Stimulated activated memory B cell treated with anti-CD40 and anti-IgM and Interleukin-4, amounts not matched to agents 10 μg/mL and 1 μg/mL and 100 μg/mL, for 72 hours (primary cell): ENCODE measurements around the gene GLTPD2.
A peak's percentile ranks its signal among the peaks of the same experiment; 100 is the strongest.

Experiments
- ATAC-seq: fragments of 150-1000 bp; cut with Tn5 transposase; 2 replicates; pipeline ENCODE4 v1.10.0; 2021
- H3K27ac Mint-ChIP-seq: one replicate; pipeline ENCODE4 v1.8.0; 2022; ENCODE audit warnings: mild to moderate bottlenecking, mixed read lengths
- H3K27me3 Mint-ChIP-seq: one replicate; pipeline ENCODE4 v1.8.0; 2022; ENCODE audit warnings: mixed read lengths
- H3K36me3 Mint-ChIP-seq: one replicate; pipeline ENCODE4 v1.8.0; 2022; ENCODE audit warnings: mixed read lengths
- H3K4me1 Mint-ChIP-seq: one replicate; pipeline ENCODE4 v1.8.0; 2022; ENCODE audit warnings: mixed read lengths
- H3K4me3 Mint-ChIP-seq: one replicate; pipeline ENCODE4 v1.8.0; 2022; ENCODE audit warnings: mild to moderate bottlenecking, moderate library complexity, mixed read lengths
- H3K9me3 Mint-ChIP-seq: one replicate; pipeline ENCODE4 v1.8.0; 2022; ENCODE audit warnings: mixed read lengths

The GLTPD2 gene

DNA sequence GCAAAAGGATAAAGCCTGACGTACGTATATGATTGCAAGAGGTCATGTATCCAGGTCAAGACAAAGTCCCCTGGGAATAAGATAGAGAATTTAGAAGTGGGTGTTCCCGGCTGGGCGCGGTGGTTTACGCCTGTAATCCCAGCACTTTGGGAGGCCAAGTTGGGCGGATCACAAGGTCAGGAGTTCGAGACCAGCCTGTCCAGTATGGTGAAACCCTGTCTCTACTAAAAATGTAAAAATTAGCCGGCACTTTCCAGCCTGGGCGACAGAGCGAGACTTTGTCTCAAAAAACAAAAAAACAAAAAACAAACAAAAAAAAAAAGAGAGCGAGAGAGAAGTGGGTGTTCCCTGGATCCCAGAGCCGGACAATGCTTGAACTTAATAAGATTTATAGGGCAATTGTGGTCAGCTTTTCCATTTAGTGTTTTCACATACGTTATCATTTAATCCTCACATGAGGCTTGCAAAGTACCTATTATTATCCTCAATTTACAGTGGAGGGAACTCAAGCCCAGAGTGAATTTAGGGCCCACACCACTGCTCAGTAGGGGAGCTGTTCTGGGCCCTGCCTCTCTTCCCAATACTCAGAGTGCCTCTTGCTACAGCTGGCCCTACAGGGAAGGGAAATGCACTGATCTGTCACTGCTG, 481 bp upstream of the GLTPD2 start:
- Mint-ChIP-seq H3K4me1 (peaks cover 42% of the 10 kb centered on the region), H3K27me3 (peaks cover 66% of the 10 kb centered on the region)

GRCh38 chr17:4789701-4789950, 862 bp downstream of the GLTPD2 start:
- no peak for ATAC-seq
- peak overlapping the region; percentile 77 for H3K27ac Mint-ChIP-seq
- peaks cover 42% of the 10 kb centered on the region for H3K4me1 Mint-ChIP-seq

More for the DNA sequence above, 481 bp upstream of the GLTPD2 start:
- H3K36me3 Mint-ChIP-seq = no peaks in the 10 kb centered on the region
- no peak for ATAC-seq
- no peaks in the 10 kb centered on the region for H3K9me3 Mint-ChIP-seq
- H3K4me3 Mint-ChIP-seq = peak overlapping the region; percentile 58
- no peak overlapping the region for H3K27ac Mint-ChIP-seq

DNA sequence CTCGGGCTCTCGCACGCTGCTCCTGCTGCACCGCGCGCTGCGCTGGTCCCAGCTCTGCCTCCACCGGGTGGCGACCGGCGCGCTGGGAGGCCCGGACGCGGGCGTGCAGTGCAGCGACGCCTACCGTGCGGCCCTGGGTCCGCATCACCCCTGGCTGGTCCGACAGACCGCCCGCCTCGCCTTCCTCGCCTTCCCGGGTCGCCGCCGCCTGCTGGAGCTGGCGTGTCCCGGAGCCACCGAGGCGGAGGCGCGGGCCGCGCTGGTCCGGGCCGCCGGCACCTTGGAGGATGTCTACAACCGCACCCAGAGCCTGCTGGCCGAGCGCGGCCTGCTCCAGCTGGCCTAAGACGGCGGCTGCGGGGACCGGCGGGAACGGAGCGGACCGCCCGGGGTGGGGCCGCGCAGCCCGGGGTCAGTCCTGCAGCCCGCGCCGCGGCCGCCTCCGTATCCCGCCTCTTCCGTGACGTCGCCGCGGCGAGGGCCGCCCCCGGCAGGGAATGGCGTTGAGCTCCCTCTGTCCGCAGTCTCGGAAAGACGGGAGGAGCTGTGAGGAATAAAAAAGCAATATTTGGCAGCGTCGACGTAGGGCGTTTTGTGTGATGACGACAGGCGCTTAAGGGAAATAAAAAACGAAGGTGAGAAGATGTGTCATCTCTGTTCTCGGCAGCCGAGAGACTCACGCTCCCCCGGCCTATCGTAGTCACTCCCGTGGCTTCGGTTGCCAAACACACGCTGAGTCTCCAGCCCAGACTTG, 1.4 kb downstream of the GLTPD2 start:
- H3K27ac Mint-ChIP-seq = peak overlapping the region; percentile 77
- peaks cover 59% of the 10 kb centered on the region for H3K27me3 Mint-ChIP-seq
- no peaks in the 10 kb centered on the region for H3K36me3 Mint-ChIP-seq
- H3K9me3 Mint-ChIP-seq = no peaks in the 10 kb centered on the region
- H3K4me3 Mint-ChIP-seq = peak overlapping the region; percentile 94
- peaks cover 41% of the 10 kb centered on the region for H3K4me1 Mint-ChIP-seq
- peak; percentile 97 for ATAC-seq

More at GRCh38 chr17:4789701-4789950, 862 bp downstream of the GLTPD2 start:
- H3K36me3 Mint-ChIP-seq = no peaks in the 10 kb centered on the region
- peaks cover 61% of the 10 kb centered on the region for H3K27me3 Mint-ChIP-seq
- no peaks in the 10 kb centered on the region for H3K9me3 Mint-ChIP-seq
- peak overlapping the region; percentile 94 for H3K4me3 Mint-ChIP-seq

GRCh38 chr17:4790705-4791088, 1.9 kb downstream of the GLTPD2 start:
- Mint-ChIP-seq H3K36me3 (no peaks in the 10 kb centered on the region), H3K4me1 (peaks cover 35% of the 10 kb centered on the region), H3K27me3 (peaks cover 53% of the 10 kb centered on the region), H3K9me3 (no peaks in the 10 kb centered on the region), H3K27ac (peak overlapping the region; percentile 77), H3K4me3 (peak overlapping the region; percentile 94)
- no peak for ATAC-seq

- Mint-ChIP-seq H3K27me3 (peaks cover 12% of the 10 kb centered on the region), H3K36me3 (peaks cover 21% of the 10 kb centered on the region)
- no peak for ATAC-seq
These were observed 6.4 kb downstream of the GLTPD2 start for GRCh38 chr17:4795168-4795567.

GRCh38 chr17:4796552-4796920, 7.8 kb downstream of the GLTPD2 start:
- Mint-ChIP-seq H3K36me3 (peaks cover 33% of the 10 kb centered on the region), H3K9me3 (no peaks in the 10 kb centered on the region), H3K27me3 (peaks cover 12% of the 10 kb centered on the region), H3K4me1 (peaks cover 28% of the 10 kb centered on the region), H3K27ac (peak overlapping the region; percentile 97), H3K4me3 (peak overlapping the region; percentile 100)
- no peak for ATAC-seq

More at GRCh38 chr17:4795168-4795567, 6.4 kb downstream of the GLTPD2 start:
- Mint-ChIP-seq H3K27ac (peak overlapping the region; percentile 97), H3K9me3 (no peaks in the 10 kb centered on the region), H3K4me3 (peak overlapping the region; percentile 100), H3K4me1 (peaks cover 22% of the 10 kb centered on the region)

- Mint-ChIP-seq H3K27me3 (no peaks in the 10 kb centered on the region), H3K4me1 (peaks cover 28% of the 10 kb centered on the region), H3K9me3 (no peaks in the 10 kb centered on the region), H3K36me3 (peaks cover 33% of the 10 kb centered on the region), H3K4me3 (no peak overlapping the region), H3K27ac (peak overlapping the region; percentile 51)
- peak; percentile 69 for ATAC-seq
These were observed 11.9 kb downstream of the GLTPD2 start for GRCh38 chr17:4800462-4801196.

DNA sequence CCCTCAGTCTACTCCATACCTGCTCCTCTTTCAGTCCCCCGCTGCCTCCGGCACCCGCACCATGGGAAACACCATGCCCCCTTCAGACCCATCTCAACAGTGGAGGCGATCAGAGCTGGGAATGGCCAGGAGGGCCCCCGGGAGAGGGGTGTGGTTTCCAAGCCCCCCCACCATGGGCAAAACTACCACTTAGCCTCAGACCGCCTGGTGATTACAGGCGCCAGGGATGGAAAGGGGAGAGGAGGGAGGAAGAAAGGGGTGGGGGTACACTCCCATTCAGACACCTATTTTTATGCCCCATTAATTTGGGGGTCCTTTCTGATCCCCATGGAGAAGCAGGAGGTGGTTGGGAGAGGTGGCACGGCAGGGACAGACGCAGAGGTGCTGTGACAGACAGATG, 13.5 kb downstream of the GLTPD2 start, which contains the start of gene C17orf114:
Gene C17orf114, minus strand, starts transcription at position 101 of the 400 bp plus-strand sequence.
- Mint-ChIP-seq H3K27ac (peak within 1 kb of the TSS; percentile 51), H3K4me1 (peaks cover 15% of the 10 kb centered on the region), H3K9me3 (no peaks in the 10 kb centered on the region), H3K4me3 (no peak within 1 kb of the TSS), H3K36me3 (peaks cover 28% of the 10 kb centered on the region), H3K27me3 (no peaks in the 10 kb centered on the region)
- ATAC-seq = no peak

DNA sequence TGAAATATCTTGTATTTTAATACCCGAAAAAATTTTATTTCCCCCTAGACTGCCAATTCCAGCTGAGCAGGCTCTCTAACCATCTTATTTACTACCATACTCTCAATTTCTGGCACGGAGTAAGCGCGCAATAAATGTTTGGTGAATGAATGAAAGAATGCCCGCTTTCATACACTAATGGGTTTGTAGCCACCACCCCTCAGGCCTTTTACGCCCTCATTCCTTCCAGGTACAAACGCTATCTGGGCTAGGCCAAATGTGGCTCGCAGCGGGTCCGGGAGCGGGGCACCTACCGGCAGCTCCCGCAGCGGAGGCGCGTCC, 17.7 kb downstream of the GLTPD2 start:
- Mint-ChIP-seq H3K27me3 (no peaks in the 10 kb centered on the region), H3K4me3 (peak overlapping the region; percentile 70), H3K9me3 (no peaks in the 10 kb centered on the region), H3K36me3 (peaks cover 25% of the 10 kb centered on the region), H3K27ac (peak overlapping the region; percentile 30), H3K4me1 (peaks cover 19% of the 10 kb centered on the region)
- no peak for ATAC-seq

GRCh38 chr17:4806777-4807604, 18.2 kb downstream of the GLTPD2 start, which contains the start of gene PLD2:
PLD2 (plus strand) TSS chr17:4807152; CDS start chr17:4807773, 621 bp downstream.
- peak; percentile 98 for ATAC-seq
- peak within 1 kb of the TSS; percentile 81 for H3K4me3 Mint-ChIP-seq
- H3K4me1 Mint-ChIP-seq = peaks cover 19% of the 10 kb centered on the region
- no peaks in the 10 kb centered on the region for H3K27me3 Mint-ChIP-seq
- peak within 1 kb of the TSS; percentile 30 for H3K27ac Mint-ChIP-seq
- peaks cover 27% of the 10 kb centered on the region for H3K36me3 Mint-ChIP-seq
- no peaks in the 10 kb centered on the region for H3K9me3 Mint-ChIP-seq

- peaks cover 27% of the 10 kb centered on the region for H3K36me3 Mint-ChIP-seq
- H3K27ac Mint-ChIP-seq = peak overlapping the region; percentile 4
- no peak for ATAC-seq
- no peaks in the 10 kb centered on the region for H3K27me3 Mint-ChIP-seq
- peak overlapping the region; percentile 81 for H3K4me3 Mint-ChIP-seq
- H3K9me3 Mint-ChIP-seq = no peaks in the 10 kb centered on the region
- H3K4me1 Mint-ChIP-seq = peaks cover 19% of the 10 kb centered on the region
These were observed 19.0 kb downstream of the GLTPD2 start for GRCh38 chr17:4807605-4808377.

DNA sequence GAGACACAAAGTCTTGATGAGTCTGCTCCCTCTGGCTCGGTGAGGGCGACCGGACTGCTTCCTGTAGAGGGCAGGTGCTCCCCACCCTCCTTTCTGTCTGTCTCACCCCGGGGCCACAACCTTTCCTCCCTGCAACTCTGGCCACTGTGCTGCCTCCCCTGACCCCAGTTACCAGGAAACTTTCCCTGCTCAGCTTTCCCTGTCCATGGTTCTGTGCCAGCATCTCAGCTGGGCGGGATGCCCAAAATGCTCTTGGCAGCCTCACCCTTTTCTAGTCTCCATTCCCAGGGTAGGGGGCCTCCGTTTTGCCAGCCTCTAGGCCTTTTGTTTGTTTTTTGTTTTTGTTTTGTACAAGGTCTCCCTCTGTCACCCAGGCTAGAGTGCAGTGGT, 19.6 kb downstream of the GLTPD2 start:
- no peak for ATAC-seq
- Mint-ChIP-seq H3K4me1 (peaks cover 19% of the 10 kb centered on the region), H3K9me3 (no peaks in the 10 kb centered on the region), H3K27me3 (no peaks in the 10 kb centered on the region), H3K27ac (peak overlapping the region; percentile 4), H3K4me3 (peak overlapping the region; percentile 81), H3K36me3 (peaks cover 27% of the 10 kb centered on the region)

- H3K9me3 Mint-ChIP-seq = no peaks in the 10 kb centered on the region
- peaks cover 43% of the 10 kb centered on the region for H3K36me3 Mint-ChIP-seq
- ATAC-seq = no peak
- no peak overlapping the region for H3K4me3 Mint-ChIP-seq
- H3K4me1 Mint-ChIP-seq = peaks cover 19% of the 10 kb centered on the region
- no peaks in the 10 kb centered on the region for H3K27me3 Mint-ChIP-seq
- no peak overlapping the region for H3K27ac Mint-ChIP-seq
These were observed 22.0 kb downstream of the GLTPD2 start for GRCh38 chr17:4810696-4811290.

- Mint-ChIP-seq H3K4me3 (no peak overlapping the region), H3K36me3 (peaks cover 50% of the 10 kb centered on the region), H3K27ac (no peak overlapping the region), H3K27me3 (no peaks in the 10 kb centered on the region), H3K4me1 (peaks cover 19% of the 10 kb centered on the region), H3K9me3 (no peaks in the 10 kb centered on the region)
- ATAC-seq = no peak
These were observed 22.7 kb downstream of the GLTPD2 start for GRCh38 chr17:4811471-4811870.
